Astrocyte (in vitro differentiated cells and primary cell): ENCODE results near the gene MMP19. TPM values are rescaled to one million over a fixed set of nuclear protein-coding genes. Genes with fewer than 3 reads are reported as not detected.
A peak's percentile ranks its signal among the peaks of the same experiment; 100 is the strongest.

Experiments used
- DNase-seq: peaks from one replicate; pipeline ENCODE4 v3.0.0-alpha.2; 2010; ENCODE audit warnings: low read depth
- FAIRE-seq: peaks from 2 replicates; lab custom pipeline; 2011; peaks lifted over from hg19 to GRCh38; lab: Jason Lieb, UNC
- H2AFZ ChIP-seq: 2 replicates; pipeline ENCODE4 v1.6.0; 2012; ENCODE audit warnings: low read depth, low read length, inconsistent platforms
- H3K27ac ChIP-seq: 2 replicates; pipeline ENCODE4 v1.5.1; 2011; ENCODE audit warnings: low read depth, low read length, inconsistent platforms
- H3K27me3 ChIP-seq: 2 replicates; pipeline ENCODE4 v1.6.0; 2011; ENCODE audit warnings: low read length, inconsistent platforms; ENCODE audit not compliant: insufficient read depth
- H3K36me3 ChIP-seq: 2 replicates; pipeline ENCODE4 v1.5.1; 2011; ENCODE audit warnings: low read length, inconsistent platforms; ENCODE audit not compliant: insufficient read depth
- H3K4me1 ChIP-seq: 2 replicates; pipeline ENCODE4 v1.5.1; 2011; ENCODE audit warnings: low read length, inconsistent platforms; ENCODE audit not compliant: insufficient read depth
- H3K4me2 ChIP-seq: 2 replicates; pipeline ENCODE4 v1.6.0; 2012; ENCODE audit warnings: low read length, inconsistent platforms
- H3K4me3 ChIP-seq: 2 replicates; pipeline ENCODE4 v1.5.1; 2011; ENCODE audit warnings: low read depth, mild to moderate bottlenecking, low read length, inconsistent platforms; ENCODE audit not compliant: insufficient read depth
- H3K79me2 ChIP-seq: 2 replicates; pipeline ENCODE4 v1.6.0; 2012; ENCODE audit warnings: mild to moderate bottlenecking, low read length, inconsistent platforms; ENCODE audit not compliant: insufficient read depth
- H3K9ac ChIP-seq: 2 replicates; pipeline ENCODE4 v1.6.0; 2012; ENCODE audit warnings: mild to moderate bottlenecking, low read length, inconsistent platforms
- H3K9me3 ChIP-seq: 2 replicates; pipeline ENCODE4 v1.5.1; 2012; ENCODE audit warnings: low read depth, mild to moderate bottlenecking, low read length, inconsistent platforms; ENCODE audit not compliant: insufficient read depth
- H4K20me1 ChIP-seq: 2 replicates; pipeline ENCODE4 v1.6.0; 2012; ENCODE audit warnings: low read length, inconsistent platforms; ENCODE audit not compliant: insufficient read depth
- H3K27ac Mint-ChIP-seq: one replicate; pipeline ENCODE4 v1.8.0; 2021; ENCODE audit warnings: mild to moderate bottlenecking, mixed read lengths; ENCODE audit not compliant: unreplicated experiment
- H3K27me3 Mint-ChIP-seq: one replicate; pipeline ENCODE4 v1.8.0; 2021; ENCODE audit warnings: low read depth, mixed read lengths; ENCODE audit not compliant: unreplicated experiment
- H3K36me3 Mint-ChIP-seq: one replicate; pipeline ENCODE4 v1.8.0; 2021; ENCODE audit warnings: low read depth, mixed read lengths; ENCODE audit not compliant: unreplicated experiment
- H3K4me1 Mint-ChIP-seq: one replicate; pipeline ENCODE4 v1.8.0; 2021; ENCODE audit warnings: low read depth, mixed read lengths; ENCODE audit not compliant: unreplicated experiment
- H3K4me3 Mint-ChIP-seq: one replicate; pipeline ENCODE4 v1.8.0; 2021; ENCODE audit warnings: mild to moderate bottlenecking, moderate library complexity, mixed read lengths; ENCODE audit not compliant: unreplicated experiment
- H3K9me3 Mint-ChIP-seq: one replicate; pipeline ENCODE4 v1.8.0; 2021; ENCODE audit warnings: mild to moderate bottlenecking, mixed read lengths; ENCODE audit not compliant: unreplicated experiment
- EZH2 ChIP-seq: IDR thresholded peaks from 2 replicates; pipeline ENCODE4 v1.6.1; 2012; ENCODE audit warnings: mild to moderate bottlenecking, low read length, inconsistent platforms; ENCODE audit not compliant: insufficient read depth
- total RNA-seq: library from RNA; stranded (reverse); gene quantifications from 2 replicates; pipeline ENCODE4 v1.2.1, GENCODE V29; 2021
- TF ChIP-seq, protein P1 (sequence below): IDR thresholded peaks from 2 replicates; pipeline ENCODE4 v1.5.1; 2011; ENCODE audit warnings: low read depth, mild to moderate bottlenecking, inconsistent platforms, low read length, moderate library complexity; ENCODE audit not compliant: insufficient read depth

Gene MMP19
- total RNA-seq, 1 donor from 2014 or later = 4.7 TPM

DNA sequence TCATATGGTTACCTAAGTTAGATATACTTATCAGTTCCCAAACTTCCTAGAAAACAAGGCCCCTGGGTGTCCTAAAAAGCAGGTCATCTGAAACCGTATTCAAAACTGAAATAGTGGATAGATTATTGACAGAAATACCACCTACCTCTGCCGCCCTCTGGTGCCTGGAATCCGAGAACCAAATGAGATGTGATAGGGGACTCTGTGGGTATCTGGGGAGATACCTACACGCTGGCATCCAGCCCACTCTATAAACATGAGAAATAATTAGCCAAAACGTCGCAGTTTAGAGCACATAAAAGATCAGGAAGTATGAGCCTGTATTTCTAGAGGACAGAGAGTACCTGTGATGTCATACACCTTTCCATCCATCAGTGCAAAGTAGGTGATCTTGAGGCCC, 20.5 kb downstream of the MMP19 start:
- TF ChIP-seq EZH2 = no peak
- TF ChIP-seq, protein P1, sequence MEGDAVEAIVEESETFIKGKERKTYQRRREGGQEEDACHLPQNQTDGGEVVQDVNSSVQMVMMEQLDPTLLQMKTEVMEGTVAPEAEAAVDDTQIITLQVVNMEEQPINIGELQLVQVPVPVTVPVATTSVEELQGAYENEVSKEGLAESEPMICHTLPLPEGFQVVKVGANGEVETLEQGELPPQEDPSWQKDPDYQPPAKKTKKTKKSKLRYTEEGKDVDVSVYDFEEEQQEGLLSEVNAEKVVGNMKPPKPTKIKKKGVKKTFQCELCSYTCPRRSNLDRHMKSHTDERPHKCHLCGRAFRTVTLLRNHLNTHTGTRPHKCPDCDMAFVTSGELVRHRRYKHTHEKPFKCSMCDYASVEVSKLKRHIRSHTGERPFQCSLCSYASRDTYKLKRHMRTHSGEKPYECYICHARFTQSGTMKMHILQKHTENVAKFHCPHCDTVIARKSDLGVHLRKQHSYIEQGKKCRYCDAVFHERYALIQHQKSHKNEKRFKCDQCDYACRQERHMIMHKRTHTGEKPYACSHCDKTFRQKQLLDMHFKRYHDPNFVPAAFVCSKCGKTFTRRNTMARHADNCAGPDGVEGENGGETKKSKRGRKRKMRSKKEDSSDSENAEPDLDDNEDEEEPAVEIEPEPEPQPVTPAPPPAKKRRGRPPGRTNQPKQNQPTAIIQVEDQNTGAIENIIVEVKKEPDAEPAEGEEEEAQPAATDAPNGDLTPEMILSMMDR = peak; percentile 29
- Histone ChIP-seq H3K27ac (no peak overlapping the region), H4K20me1 (peaks cover 6% of the 10 kb centered on the region), H3K9me3 (no peaks in the 10 kb centered on the region), H3K36me3 (peaks cover 43% of the 10 kb centered on the region), H3K9ac (no peak overlapping the region), H2AFZ (no peak overlapping the region), H3K4me2 (no peak overlapping the region), H3K4me1 (peaks cover 16% of the 10 kb centered on the region), H3K27me3 (no peaks in the 10 kb centered on the region), H3K79me2 (peaks cover 59% of the 10 kb centered on the region), H3K4me3 (no peak overlapping the region)
- no peak overlapping the region for H3K4me3 Mint-ChIP-seq
- no peak overlapping the region for H3K27ac Mint-ChIP-seq
- H3K27me3 Mint-ChIP-seq = no peaks in the 10 kb centered on the region
- H3K9me3 Mint-ChIP-seq = no peaks in the 10 kb centered on the region
- DNase-seq (no peak), FAIRE-seq (no peak)
- H3K36me3 Mint-ChIP-seq = peaks cover 7% of the 10 kb centered on the region
- peaks cover 13% of the 10 kb centered on the region for H3K4me1 Mint-ChIP-seq

DNA sequence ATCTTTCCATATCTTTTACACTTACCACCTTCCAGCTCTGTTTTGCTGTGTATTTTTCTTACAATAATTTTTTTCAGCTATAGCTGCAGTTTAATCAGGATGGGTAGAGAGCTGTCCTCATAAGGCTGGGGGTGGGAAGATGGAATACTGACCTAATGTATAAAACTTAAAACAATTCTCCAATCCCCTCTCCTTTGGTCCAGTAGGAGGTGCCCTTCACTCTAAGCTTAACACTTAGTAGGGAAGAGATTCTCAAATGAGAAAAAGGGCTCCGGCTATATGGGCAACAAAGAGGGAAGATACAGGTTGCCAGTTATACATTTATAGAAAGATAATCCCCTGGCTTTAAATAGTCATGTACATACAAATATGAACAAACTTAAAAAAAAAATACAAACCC, 22.1 kb downstream of the MMP19 start:
- Mint-ChIP-seq H3K27me3 (no peaks in the 10 kb centered on the region), H3K4me1 (peaks cover 7% of the 10 kb centered on the region), H3K27ac (no peak overlapping the region), H3K9me3 (no peaks in the 10 kb centered on the region), H3K4me3 (no peak overlapping the region), H3K36me3 (peaks cover 4% of the 10 kb centered on the region)
- no peak overlapping the region for H3K4me3 ChIP-seq
- H3K4me1 ChIP-seq = peaks cover 19% of the 10 kb centered on the region
- no peak overlapping the region for H3K9ac ChIP-seq
- peaks cover 43% of the 10 kb centered on the region for H3K36me3 ChIP-seq
- peaks cover 14% of the 10 kb centered on the region for H4K20me1 ChIP-seq
- H3K27ac ChIP-seq = no peak overlapping the region
- no peak overlapping the region for H2AFZ ChIP-seq
- peaks cover 60% of the 10 kb centered on the region for H3K79me2 ChIP-seq
- H3K27me3 ChIP-seq = no peaks in the 10 kb centered on the region
- no peaks in the 10 kb centered on the region for H3K9me3 ChIP-seq
- TF ChIP-seq, protein P1 = peak; percentile 20
- no peak for TF ChIP-seq EZH2
- H3K4me2 ChIP-seq = no peak overlapping the region
- DNase-seq (no peak), FAIRE-seq (no peak)

DNA sequence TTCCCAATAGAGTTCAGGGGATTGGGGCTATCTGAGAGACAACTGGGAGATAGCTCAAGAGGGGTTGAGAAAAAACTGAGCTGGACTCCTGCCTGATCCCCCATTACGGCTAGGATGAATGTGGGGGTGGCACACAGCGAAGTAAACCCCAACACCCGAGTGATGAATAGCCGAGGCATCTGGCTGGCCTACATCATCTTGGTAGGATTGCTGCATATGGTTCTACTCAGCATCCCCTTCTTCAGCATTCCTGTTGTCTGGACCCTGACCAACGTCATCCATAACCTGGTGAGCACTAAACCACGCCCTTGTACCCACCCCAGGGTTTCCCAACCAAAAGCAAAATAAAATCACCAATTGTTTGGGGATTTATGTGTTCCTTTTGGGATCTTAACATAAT, 23.9 kb downstream of the MMP19 start:
- peaks cover 9% of the 10 kb centered on the region for H3K4me1 Mint-ChIP-seq
- Histone ChIP-seq H4K20me1 (peaks cover 27% of the 10 kb centered on the region), H2AFZ (no peak overlapping the region), H3K9ac (peak overlapping the region; percentile 98), H3K9me3 (no peaks in the 10 kb centered on the region), H3K36me3 (peaks cover 43% of the 10 kb centered on the region), H3K4me2 (peak overlapping the region; percentile 96), H3K79me2 (peaks cover 63% of the 10 kb centered on the region), H3K4me1 (peaks cover 21% of the 10 kb centered on the region), H3K4me3 (peak overlapping the region; percentile 100), H3K27ac (peak overlapping the region; percentile 75), H3K27me3 (no peaks in the 10 kb centered on the region)
- H3K4me3 Mint-ChIP-seq = no peak overlapping the region
- no peak overlapping the region for H3K27ac Mint-ChIP-seq
- TF ChIP-seq, protein P1 = no peak
- no peak for TF ChIP-seq EZH2
- H3K27me3 Mint-ChIP-seq = no peaks in the 10 kb centered on the region
- FAIRE-seq (no peak), DNase-seq (peak; percentile 58)
- no peaks in the 10 kb centered on the region for H3K9me3 Mint-ChIP-seq
- H3K36me3 Mint-ChIP-seq = peaks cover 4% of the 10 kb centered on the region
